Activated CD4-positive, alpha-beta T cell treated with anti-CD3 and anti-CD28 coated beads, Interleukin-2, amount 50 U/mL, for 48 hours (primary cell): ENCODE data around the gene ABL1.
"Not testable (repeated sequence)": the region's sequence is repeated elsewhere in the genome, so short reads cannot be mapped to it uniquely, and the experiment has no call there.

Experiments
- DNase-seq, 2 experiments: peaks; one replicate each; pipeline ENCODE4 v3.0.0-alpha.2; 2020

Gene ABL1

DNA sequence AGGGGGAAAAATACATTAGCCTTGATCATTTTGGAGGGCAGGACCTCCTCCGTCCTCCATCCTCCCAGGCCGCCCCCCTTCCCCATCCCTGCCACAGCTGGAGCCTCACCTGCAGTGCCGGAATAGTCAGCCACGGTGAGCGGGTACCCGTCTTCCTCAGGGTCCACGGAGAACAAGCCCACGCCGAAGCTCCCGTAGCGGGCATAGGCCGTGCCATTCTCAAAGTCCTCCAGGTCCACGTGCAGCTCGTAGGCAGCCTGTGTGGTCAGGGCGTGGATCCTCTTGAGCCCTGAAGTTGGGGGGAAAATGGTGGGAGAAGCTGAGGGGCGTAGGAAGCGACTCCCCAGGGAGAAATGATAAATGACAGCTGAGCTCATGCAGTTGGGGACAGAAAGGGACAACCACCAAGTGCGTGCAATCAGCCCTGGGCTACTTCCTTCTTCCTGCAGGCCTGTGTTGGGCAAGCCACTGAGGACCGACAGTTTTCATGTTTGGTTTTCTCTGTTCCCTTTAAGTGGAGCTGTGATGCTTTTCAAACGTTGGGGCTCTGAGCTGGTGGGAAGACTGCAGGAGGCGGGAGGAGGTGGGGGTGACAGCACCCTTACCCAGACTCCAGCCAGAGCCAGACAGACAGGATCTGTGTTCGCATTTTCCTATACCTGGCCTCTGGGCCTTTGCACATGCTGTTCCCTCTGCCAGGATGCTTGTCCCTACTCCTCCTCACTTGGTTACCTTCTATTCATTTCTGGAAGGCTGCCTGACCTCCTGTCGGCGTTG is 70.3 kb downstream of the ABL1 start:
- DNase-seq, result no peak

DNA sequence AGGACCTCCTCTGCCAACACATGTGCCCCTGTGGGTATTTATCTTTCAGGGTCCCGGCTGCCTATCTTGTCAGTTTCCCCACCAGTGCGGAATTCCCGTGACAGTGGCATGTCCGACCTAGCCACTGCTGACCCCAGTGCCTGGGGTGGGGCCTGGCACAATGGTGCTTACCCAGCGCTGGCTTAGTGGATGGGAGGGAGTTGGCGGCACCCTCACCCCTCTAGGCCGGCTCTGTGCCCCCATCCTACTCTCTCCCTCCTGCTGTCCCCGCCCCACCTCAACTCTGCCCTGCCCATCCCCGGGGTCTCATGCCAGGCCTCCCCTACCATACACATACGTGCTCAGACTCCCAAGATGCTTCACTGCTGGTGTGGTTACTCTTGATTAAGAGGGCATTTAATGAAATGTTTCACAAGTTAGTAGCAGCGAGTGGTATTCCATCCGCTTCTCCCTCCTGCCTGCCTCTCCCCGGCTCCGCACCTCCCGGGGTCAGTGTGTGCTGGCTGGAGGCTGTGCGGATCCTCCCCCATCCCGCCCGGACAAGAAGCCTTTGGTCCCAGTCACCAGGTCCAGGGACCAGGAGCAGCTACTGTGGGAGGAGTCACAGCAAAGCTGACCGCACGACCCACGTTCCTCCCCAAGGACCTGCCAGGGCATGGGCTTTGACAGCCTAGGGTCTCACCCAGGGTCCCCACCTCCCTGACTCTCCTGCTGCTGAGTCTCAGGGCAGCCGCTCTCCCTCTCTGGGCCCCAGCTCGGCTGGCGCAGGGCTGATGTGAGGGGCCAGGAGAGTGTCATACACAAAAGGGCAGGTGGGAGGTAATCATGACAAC is 71.1 kb downstream of the ABL1 start:
- no peak for DNase-seq

DNA sequence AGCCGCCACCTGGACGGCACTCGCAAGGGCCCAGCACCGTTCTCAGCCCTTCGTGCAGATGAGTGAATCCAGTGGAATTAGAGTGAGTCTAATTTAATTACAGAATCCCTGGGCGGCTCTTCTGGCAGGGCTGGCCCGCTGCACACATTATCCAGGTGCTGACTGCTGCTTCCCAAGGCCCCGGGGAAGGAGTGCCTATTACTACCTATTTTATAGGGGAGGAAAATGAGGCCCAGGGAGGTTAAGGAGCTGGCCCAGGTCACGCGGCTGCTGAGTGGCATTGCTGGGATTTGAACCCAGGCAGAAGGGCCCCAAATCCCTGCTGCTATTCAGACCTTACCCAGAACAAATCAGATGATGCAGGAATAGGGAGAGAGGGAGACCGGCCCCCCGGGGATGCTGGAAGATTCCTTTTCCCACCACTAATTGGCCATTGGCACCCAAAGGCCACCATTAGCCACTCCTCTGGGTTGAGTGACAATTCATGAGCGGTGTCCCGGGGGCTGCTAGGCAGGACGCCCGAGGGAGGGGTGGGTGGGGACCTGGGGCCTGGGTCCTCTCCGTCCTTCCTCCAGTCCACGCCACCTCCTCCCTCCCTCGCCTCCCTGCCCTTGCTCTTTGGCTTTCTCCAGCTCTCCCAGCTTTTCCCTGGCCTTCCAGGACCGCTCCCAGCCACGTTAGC is 71.8 kb downstream of the ABL1 start:
- DNase-seq, result no peak

DNA sequence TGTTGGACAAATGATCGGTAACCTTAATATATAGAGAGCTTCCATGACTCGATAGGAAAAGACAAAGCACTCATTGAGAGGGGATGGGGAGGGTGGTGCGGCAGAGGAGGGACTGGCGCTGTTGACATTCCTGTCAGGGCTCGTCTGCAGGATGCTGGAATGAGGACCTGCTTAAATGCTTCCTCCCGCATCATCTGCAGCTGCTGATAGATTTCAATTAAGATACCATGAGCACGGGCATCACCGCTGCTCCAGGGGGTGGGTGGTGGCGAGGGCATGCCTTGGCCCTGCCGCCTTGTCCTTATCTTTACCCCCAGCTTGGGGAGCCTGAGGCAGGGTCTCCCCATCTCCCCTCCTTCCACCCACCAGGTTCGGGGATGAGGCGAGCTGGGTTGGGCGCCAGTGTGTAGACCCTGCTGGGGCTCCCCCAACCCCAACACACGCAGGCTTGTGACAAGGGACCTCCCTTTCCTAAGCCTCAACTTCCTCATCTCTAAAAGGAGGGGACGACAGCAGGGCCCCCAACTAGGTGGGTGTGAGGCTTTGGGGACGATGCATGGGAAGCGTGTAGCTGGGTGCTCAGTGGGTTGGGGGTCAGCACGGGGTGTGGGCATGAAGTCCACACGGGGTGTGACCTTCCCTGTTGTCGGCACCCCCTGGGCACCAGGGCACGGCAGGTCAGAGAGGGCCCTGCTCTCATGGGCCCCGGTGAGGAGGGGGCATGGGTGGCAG is 73.3 kb downstream of the ABL1 start:
- DNase-seq, result no peak

DNA sequence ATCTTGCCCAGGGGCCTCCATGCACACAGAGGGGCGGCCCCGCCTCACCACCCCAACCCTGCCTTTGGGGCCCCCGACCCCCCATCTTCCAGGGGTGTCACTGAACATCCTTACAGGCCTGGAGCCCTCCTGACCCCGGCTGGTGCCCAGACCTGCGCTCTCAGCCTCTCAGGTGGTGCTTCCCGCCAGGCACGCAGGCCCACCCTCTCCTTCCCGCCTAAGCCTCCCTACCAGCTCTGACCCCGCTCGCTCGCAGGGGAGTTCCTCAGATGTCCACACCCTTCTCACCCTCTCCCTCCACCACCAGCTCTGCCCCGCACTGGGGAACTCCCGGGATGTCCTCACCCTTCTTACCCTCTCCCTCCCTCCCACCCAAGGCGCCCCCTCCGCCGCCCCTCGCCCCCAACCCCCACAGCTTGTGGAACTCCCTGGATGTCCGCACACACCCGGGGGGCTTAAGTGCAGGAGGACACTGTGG is 73.9 kb downstream of the ABL1 start:
- DNase-seq, result no peak

DNA sequence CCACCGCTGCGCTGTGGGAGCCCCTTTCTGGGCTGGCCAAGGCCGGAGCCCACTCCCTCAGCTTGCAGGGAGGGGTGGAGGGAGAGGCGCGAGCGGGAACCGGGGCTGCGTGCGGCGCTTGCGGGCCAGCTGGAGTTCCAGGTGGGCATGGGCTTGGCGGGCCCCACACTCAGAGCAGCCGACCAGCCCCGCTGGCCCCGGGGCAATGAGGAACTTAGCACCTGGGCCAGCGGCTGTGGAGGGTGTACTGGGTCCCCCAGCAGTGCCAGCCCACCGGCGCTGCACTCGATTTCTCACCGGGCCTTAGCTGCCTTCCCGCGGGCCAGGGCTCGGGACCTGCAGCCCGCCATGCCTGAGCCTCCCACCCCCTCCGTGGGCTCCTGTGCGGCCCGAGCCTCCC is 75.0 kb downstream of the ABL1 start:
- DNase-seq, result not testable (repeated sequence)

DNA sequence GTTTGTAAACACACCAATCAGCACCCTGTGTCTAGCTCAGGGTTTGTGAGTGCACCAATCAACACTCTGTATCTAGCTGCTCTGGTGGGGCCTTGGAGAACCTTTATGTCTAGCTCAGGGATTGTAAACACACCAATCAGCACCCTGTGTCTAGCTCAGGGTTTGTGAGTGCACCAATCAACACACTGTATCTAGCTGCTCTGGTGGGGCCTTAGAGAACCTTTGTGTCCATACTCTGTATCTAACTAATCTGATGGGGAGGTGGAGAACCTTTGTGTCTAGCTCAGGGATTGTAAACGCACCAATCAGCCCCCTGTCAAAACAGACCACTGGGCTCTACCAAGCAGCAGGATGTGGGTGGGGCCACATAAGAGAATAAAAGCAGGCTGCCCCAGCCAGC is 75.6 kb downstream of the ABL1 start:
- not testable (repeated sequence) for DNase-seq

DNA sequence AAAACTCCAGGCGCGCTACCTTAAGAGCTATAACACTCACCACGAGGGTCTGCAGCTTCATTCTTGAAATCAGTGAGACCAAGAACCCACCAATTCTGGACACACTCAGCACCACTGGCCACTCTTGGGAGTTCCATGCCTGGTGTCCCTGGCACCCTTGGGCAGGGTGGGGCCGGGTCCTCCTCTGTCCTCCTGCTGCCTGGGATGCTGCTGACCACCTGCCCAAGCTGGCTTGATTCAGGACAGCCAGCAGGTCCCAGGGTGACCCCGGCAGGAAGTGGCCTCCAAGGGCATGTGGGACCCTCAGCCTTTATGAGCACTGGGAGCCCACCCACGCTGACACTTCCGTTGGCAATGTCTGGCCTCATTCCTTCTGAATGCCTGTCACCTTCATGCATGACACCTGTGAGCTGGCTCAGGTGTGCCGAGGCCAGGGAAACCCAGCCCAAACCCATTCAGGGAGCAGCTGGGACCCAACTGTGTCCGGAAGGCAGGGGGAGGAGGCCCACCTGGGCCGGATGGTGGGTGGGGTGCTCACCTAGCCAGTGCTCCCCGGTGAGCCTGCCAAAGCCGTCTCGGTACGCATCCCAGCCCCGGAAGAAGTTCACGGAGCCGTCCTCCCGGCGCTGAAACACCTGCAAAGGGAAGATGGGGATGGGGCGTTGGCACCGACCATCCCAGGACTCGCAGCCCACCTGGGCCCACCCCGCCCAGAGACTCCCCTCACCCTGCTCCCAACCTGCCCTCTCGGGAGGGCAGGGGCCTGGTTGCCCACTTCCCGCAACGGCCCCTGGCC is 76.4 kb downstream of the ABL1 start:
- no peak for DNase-seq

DNA sequence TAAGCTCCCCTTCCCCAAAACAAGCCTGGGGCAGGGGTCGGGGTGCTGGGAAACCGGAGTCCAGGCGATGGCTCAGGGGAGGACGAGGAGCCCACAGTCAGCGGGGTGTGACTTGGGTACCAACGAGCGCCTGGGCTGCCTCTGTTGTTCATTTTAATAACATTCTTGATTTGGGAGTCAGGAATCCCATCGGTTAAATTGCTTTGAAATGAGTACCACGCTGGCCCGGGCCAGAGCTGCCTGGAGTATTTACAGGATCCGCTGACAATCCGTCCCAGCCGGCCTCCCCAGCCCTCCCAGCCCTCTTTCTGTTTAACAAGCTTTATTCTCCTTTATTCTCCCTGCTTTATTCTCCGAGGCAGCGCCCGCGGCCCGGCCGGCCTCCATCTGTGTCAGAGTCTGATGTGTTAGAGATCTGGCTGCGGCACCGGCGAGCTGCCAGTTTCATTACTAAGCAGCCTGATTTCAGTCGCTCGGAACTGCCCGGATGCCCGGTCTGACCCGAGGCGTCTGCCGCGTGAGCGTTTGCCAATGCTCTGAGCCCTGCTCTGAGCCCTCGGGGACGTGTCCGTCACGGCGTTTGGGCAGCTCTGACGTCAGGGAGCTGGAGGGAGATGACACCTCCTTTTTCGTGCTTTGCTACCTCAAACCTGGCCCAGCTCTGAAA is 78.0 kb downstream of the ABL1 start:
- DNase-seq, result no peak

DNA sequence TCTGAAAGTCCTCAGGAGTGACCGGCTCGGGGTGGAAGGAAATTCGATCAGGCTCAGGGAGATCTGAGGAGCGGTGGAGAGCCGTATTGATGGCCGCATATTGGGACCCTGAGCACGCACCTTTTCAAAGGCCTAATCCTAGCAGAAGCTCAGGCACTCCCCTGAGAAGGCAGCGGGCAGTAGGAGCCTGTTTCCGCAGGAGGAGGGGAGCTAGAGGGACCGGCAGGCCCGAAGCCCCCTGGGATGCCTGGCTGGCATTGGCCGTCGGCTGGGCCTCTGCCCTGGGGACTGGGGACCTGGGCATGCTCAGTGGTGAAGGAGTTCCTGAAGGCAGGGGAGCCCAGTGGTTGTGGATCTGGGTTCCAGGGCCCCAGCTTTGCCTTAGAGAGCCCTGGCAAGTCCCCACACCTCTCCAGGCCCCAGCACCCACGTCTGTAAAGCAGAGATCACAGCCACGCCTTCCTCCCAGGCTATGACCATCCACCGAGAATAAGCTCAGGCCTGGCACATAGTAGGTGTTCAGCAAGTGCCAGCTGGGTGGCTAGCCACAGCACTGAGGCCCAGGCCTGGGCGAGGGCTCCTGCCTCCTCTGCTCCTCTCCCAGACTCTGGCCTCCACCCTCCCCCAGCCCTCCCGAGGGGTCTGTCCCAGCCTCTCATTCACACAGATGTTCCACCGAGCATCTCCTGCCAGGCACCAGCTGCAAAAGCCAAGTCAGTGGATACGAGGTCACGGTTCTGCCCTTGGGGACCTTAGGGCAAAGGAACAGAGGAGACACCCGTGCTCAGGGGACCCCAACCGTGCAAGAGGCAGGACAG is 78.8 kb downstream of the ABL1 start:
- no peak for DNase-seq

DNA sequence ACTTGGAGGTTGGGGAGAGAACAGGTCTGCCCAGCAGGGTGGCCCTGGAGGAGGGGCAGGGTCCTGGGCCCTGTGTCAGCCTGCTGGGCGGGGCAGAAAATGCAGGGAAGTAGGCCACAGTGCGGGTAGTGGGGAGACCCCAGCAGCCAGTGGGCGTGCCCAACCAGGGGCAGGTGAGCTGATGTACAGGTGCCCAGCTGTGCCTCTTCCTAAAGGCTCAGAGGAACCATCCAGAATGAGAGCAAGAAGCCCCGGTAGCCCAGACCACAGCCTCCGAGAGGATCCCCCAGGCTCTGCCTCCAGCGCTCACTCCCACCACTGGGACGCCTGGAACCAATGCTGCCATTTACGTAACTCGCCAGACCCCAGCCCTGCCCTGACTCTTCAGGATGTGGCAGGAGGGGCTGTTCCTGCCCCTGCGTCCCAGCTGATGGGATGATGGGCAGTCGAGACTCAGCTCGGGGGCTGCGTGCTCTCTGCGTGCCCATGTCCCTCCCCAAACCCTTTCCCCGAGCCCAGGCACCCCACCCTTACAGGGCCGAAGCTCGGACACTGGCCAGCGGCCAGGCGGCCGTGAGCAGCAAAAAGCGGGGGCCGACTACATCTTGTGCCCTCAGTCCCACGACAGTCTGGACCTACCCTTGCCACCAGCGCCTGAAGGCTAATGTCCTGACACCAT is 79.5 kb downstream of the ABL1 start:
- no peak for DNase-seq

DNA sequence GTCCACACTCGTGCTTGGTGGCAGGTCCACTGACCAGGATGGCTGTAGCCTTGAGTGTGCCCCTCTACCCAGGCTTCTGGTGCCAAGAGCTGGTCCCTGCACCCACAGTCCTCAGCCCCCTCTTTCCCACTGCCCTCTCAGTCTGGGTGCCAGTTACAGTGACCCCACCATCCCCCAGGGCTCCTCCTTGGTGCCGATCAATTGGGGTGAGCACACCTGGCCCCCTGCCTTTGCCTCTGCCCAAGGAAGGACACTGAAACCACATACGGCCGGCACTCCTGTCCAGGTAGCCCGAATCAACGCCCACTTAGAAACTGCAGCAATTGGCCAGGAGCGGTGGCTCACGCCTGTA is 80.0 kb downstream of the ABL1 start:
- DNase-seq, result no peak

DNA sequence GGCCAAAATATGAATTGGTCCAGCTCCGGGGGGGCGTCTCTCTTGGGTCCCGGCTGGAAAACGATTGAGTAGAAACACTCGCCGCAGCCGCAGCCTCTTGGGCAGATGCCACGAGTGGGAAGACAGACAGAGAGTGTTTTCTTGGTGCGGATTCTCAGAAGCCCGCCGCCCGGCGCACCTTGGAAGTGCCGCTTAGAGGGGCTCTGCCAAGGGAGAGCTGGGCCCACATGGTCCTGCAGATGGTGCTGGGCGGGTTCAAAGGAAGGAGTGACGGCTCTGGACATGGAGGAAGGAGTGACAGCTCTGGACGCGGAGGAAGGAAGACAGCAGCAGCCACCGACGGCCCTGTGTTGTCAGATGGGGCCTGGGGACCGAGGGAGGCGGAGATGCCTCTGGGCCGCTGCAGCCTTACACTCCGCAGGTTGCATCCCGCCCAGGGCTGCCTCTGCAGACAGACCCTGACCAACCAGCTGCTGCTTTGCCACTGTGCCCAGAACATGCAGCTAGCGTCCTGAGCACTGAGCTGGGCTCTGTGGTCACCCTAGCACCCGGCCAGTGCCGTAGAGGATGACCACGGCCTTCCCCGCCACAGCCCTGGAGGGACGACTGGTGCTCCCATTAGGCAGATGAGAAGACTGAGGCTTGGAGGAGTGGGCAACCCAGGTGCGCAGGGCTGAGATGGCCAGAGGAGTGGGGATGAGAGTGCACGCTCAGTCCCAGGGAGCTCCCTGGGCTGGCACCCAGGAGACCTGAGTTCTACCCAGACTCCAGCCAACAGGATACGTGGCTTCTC is 82.3 kb downstream of the ABL1 start:
- no peak for DNase-seq

DNA sequence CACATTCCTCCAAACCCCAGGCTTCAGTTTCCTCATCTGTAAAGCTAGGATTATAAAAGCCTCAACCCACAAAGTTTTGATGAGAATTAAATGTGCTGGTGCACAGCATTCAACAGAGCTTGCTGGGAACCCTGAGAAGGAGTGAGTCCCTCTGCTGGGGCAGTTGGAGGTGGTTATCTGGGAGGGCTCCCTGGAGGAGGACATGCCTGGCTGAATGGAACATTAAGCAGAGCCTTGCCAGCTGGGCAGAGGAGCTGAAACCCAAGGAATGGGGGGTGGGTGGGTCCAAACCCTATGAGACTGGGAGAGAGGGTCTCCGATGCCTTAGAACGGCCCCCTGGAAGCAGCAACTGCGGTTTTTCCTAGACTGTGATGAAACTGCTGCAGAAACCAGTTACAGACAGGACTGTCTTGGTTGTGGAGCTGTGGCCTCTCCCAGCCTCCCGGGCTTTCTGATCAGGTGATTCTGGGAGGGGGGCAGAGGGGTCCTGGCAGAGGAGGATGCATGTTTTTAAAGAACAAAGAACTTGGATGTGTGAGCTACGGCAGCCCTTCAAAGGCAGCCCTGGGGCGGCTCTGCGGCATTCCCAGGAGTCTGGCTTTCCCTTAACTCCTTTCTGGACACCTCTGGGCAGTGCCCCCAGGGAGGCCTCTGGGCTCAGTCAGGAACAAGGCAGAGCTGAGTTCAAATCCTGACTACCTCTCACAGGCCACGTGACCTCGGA is 83.2 kb downstream of the ABL1 start:
- DNase-seq, result no peak

DNA sequence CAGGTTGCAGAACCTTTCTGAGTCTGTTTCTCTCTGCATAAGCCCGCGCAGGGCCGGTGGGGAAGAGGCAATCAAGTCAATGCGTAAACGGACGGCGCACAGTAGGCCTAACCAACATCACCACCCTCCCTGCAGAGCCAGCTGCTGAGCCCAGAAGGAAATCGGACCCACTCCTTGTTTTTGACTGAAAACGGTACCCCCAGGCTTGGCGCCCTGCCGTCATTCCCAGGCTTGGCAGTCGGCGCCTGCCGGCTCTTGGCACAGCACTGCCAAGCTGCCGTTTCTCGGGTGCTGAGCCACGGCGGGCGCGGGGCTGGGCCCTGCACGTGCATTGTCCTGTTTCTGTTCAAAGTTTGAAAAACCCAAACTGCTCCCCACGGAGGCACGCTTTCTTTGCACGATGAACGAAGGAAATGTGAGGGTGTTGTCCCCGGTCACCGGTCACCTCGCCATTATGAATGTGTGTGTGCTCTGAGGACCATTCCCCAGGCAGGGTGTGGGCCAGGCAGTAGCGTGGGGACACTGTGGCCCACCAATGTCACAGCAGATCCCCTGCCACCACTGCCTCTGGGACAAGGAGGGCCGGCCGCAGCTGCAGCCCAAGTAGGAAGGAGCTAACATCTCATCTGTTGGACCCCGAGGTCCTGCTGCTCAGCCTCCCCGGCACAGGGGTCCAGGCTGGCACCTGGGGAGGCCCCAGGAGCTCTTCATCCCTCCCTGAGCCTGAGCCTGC is 83.9 kb downstream of the ABL1 start:
- DNase-seq, result no peak

DNA sequence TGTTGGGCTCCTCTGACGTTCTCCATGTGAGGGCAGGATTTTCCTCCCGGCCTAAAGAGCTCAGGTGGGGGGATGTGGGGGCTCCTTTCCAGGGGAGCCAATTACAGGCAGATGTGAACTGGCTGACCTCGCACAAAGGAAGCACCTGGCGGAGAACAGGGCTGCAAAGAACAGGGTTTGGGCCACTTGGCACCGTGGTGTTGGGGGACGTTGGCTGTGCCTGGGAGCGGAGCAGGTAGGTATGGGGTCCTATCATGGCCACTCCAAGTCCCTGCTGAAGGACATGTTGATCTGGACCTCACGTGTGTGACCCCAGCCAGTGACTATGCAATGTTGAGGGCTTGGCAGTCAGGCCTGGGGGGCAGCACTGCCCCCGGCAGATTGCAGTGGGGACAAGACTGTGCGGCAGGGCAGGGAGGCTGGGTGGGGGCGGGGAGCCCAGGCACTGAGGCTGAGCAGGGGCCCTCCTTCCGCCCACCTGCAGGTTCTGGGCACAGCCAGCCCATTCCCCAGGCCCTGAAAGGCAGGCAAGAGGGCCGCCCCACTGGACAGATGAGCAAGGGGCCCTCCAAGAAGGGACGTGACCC is 84.6 kb downstream of the ABL1 start:
- DNase-seq, result no peak

DNA sequence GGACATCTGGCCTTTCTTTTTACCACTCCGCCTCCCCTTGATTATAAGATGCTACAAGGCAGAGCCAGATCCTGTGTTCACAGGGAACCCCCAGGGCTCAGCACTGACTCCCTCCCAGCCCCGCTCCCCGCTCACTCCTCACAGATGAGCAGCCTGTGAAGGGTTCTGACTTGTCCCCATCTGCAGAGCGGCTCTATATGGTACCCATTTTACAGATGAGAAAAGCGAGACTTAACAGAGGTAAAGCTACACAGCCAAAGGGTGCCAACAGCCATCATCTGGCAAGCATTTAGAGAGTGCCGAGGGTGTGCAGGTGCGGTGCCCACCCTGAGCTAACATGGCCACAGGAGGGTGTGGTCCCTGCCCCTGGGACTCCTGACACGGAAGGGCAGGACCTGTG is 85.2 kb downstream of the ABL1 start:
- DNase-seq, result no peak
